GM12878 (cell line): ENCODE measurements around the gene KDF1. TPM values are rescaled to one million over a fixed set of nuclear protein-coding genes. Genes with fewer than 3 reads are reported as not detected.

Experiments used
- ATAC-seq: fragments of 200-7000 bp; cut with Tn5 transposase; 3 replicates; pipeline ENCODE4 v1.9.1; 2020; ENCODE audit warnings: mild to moderate bottlenecking, moderate library complexity
- BruUV-seq: library from RNA; stranded (reverse); fragments of 400-500 nt; replicated peaks from 2 replicates; lab custom pipeline; 2021; lab: Mats Ljungman, UMichigan
- CTCF ChIA-PET: fragments of 300-600 bp; sonication (Branson Sonifier 250); formaldehyde crosslinking; extraction: SDS; loops from one replicate; lab custom pipeline; 2021; ENCODE audit warnings: inconsistent platforms; lab: Yijun Ruan, JAX
- POLR2A ChIA-PET: fragments of 350-600 bp; formaldehyde crosslinking; extraction: SDS; loops from one replicate; lab custom pipeline; 2021; ENCODE audit warnings: inconsistent platforms; lab: Charles Lee
- RAD21 ChIA-PET: fragments of 300-600 bp; sonication (Branson Sonifier 250); formaldehyde crosslinking; loops from one replicate; lab custom pipeline; 2023; ENCODE audit warnings: antibody characterized with exemption; ENCODE audit not compliant: unreplicated experiment; lab: Charles Lee
- SMC1A ChIA-PET: fragments of 300-600 bp; sonication (Branson Sonifier 250); formaldehyde crosslinking; loops from one replicate; lab custom pipeline; 2023; ENCODE audit not compliant: unreplicated experiment, uncharacterized antibody; lab: Charles Lee
- DNase-seq: peaks from one replicate; pipeline ENCODE4 v3.0.0-alpha.2; 2011; ENCODE audit warnings: low read depth, low spot score
- FAIRE-seq: peaks from 3 replicates; lab custom pipeline; 2011; peaks lifted over from hg19 to GRCh38; lab: Jason Lieb, UNC
- H2AFZ ChIP-seq: 2 replicates; pipeline ENCODE4 v1.6.0; 2011; ENCODE audit warnings: low read depth, low read length, control low read depth; ENCODE audit not compliant: control insufficient read depth
- H3K27ac ChIP-seq: 2 replicates; pipeline ENCODE4 v1.5.1; 2011; ENCODE audit warnings: control low read depth; ENCODE audit not compliant: control insufficient read depth, insufficient read depth
- H3K27me3 ChIP-seq, 2 experiments: replicated peaks in 1 of 2; 2 replicates each; pipeline versions ENCODE4 v1.6.0 to v1.6.1; 2011; ENCODE audit warnings: low read length in 1 of 2; ENCODE audit not compliant: control insufficient read depth in 2 of 2, insufficient read depth in 2 of 2
- H3K36me3 ChIP-seq, 2 experiments: 2 replicates each; pipeline ENCODE4 v1.5.1; 2011; ENCODE audit warnings: low read length in 1 of 2; ENCODE audit not compliant: control insufficient read depth in 2 of 2, insufficient read depth in 2 of 2
- H3K4me1 ChIP-seq: 2 replicates; pipeline ENCODE4 v1.6.1; 2011; ENCODE audit warnings: mild to moderate bottlenecking, low read length, moderate library complexity, mixed read lengths; ENCODE audit not compliant: control insufficient read depth, insufficient read depth
- H3K4me2 ChIP-seq: 2 replicates; pipeline ENCODE4 v1.6.0; 2011; ENCODE audit warnings: control low read depth; ENCODE audit not compliant: control insufficient read depth, insufficient read depth
- H3K4me3 ChIP-seq: fragments of 200-600 bp; sonication (generic); 2 replicates; pipeline ENCODE4 v1.5.1; 2016
- H3K79me2 ChIP-seq: 2 replicates; pipeline ENCODE4 v1.6.0; 2011; ENCODE audit warnings: low read length; ENCODE audit not compliant: control insufficient read depth, insufficient read depth
- H3K9ac ChIP-seq: 2 replicates; pipeline ENCODE4 v1.8.0; 2011; ENCODE audit warnings: low read length, control low read depth, mixed read lengths; ENCODE audit not compliant: control insufficient read depth, insufficient read depth
- H3K9me3 ChIP-seq: replicated peaks from 3 replicates; pipeline ENCODE4 v1.5.1; 2011; ENCODE audit warnings: mild to moderate bottlenecking, low read length; ENCODE audit not compliant: control insufficient read depth, insufficient read depth
- H4K20me1 ChIP-seq: 2 replicates; pipeline ENCODE4 v1.6.0; 2011; ENCODE audit not compliant: control insufficient read depth, insufficient read depth
- CREM ChIP-seq: IDR thresholded peaks from 2 replicates; pipeline ENCODE4 v1.6.1; 2014; ENCODE audit warnings: antibody characterized with exemption, low read depth
- JUND ChIP-seq: IDR thresholded peaks from 2 replicates; pipeline ENCODE4 v1.6.1; 2012; ENCODE audit warnings: low read depth, mild to moderate bottlenecking, low read length, improper control_type of control experiment, moderate library complexity
- KDM1A ChIP-seq: fragments of 200-600 bp; sonication (generic); IDR thresholded peaks from 2 replicates; pipeline ENCODE4 v1.6.1; 2016; ENCODE audit warnings: borderline replicate concordance
- NFYB ChIP-seq: IDR thresholded peaks from 2 replicates; pipeline ENCODE4 v1.6.1; 2011; ENCODE audit warnings: low read depth, mild to moderate bottlenecking, low read length, improper control_type of control experiment, moderate library complexity; ENCODE audit not compliant: insufficient read depth
- RAD21 ChIP-seq: IDR thresholded peaks from 2 replicates; pipeline ENCODE4 v1.6.1; 2011; ENCODE audit warnings: mild to moderate bottlenecking, low read depth, low read length, moderate library complexity; ENCODE audit not compliant: insufficient read depth
- ZSCAN29 ChIP-seq: fragments of 450-650 bp; IDR thresholded peaks from 2 replicates; pipeline ENCODE4 v1.6.1; 2017; ENCODE audit warnings: mild to moderate bottlenecking, moderate library complexity
- WGBS: methylation state at CpG from one replicate; pipeline ENCODE4 v1.1.6; 2016; ENCODE audit warnings: low lambda C conversion rate; ENCODE audit not compliant: insufficient replicate concordance, insufficient coverage; ENCODE audit errors: missing lambda C conversion rate; 5-methylcytosine and 5-hydroxymethylcytosine counted together
- in situ Hi-C: fragments of 300-500 bp; cut with MboI; formaldehyde crosslinking; loops from 9 replicates; pipeline ENCODE4 v1.14.3; 2018; ENCODE audit warnings: mixed read lengths
- intact Hi-C: fragments of 100-400 bp; cut with micrococcal nuclease; formaldehyde crosslinking; loops from one replicate; pipeline ENCODE4 v1.14.2; 2022; ENCODE audit not compliant: unreplicated experiment
- polyA plus RNA-seq, 11 experiments: library from polyadenylated mRNA; depleted of rRNA in 4 of 11; unstranded in 6 of 11; stranded (reverse) in 5 of 11; fragments of >200 nt; fragmentation: Nextera tagmentation in 4 of 11; fragmentation: Illumina TruSeq in 1 of 11; extraction: Ambion mirVana in 4 of 11; extraction: Trizol in 1 of 11; gene quantifications; 1 replicate in 1 of 11; 2 replicates in 10 of 11; pipeline versions ENCODE4 v1.2.1 to v1.2.3, GENCODE V29; 2011 to 2016; ENCODE audit warnings: inconsistent platforms in 2 of 11, missing spikeins in 2 of 11, low read depth in 1 of 11
- total RNA-seq, 4 experiments: library from RNA; depleted of rRNA in 3 of 4; stranded (reverse); fragments of >200 nt in 3 of 4; fragmentation: Illumina TruSeq in 1 of 4; extraction: Trizol in 1 of 4; gene quantifications; 2 replicates each; pipeline versions ENCODE4 v1.2.1 to v1.2.3, GENCODE V29; 2013 to 2021
- TF ChIP-seq, protein P1 (sequence below): fragments of 450-650 bp; formaldehyde crosslinking; IDR thresholded peaks from 2 replicates; pipeline ENCODE4 v1.5.0; 2022; ENCODE audit warnings: mild to moderate bottlenecking, missing genetic modification characterization

KDF1 gene
- total and polyA plus RNA-seq, 10 of the 15 experiments (the other 5 are each of a cell fraction or from before 2014, with no cell fraction given): 0.03 to 0.13 (median 0.04) TPM; not detected in 7

DNA sequence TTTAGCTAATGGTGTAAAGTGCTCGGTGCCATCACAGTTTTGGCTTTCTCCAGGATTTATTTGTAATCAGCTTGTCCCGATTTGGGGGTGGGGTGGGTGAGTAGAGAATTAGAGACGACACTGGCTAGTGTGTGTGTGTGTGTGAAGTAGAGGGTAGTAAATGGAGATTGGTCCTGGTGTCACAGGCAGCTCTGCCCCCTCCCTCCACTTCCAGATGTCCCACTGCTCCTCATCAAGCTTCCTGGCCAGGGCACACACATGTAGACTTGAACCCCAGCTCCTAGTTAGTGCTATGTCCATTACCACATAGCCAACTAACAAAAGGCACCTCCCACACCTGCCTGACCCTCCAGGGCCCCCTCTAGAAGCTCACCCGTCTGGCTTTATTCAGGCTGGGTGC is 36.4 kb upstream of the KDF1 start:
- Histone ChIP-seq H3K36me3 (no peaks in the 10 kb centered on the region), H3K27ac (no peak overlapping the region), H3K9me3 (no peaks in the 10 kb centered on the region), H3K4me1 (peaks cover 5% of the 10 kb centered on the region), H3K9ac (no peak overlapping the region), H3K79me2 (no peaks in the 10 kb centered on the region), H2AFZ (no peak overlapping the region), H4K20me1 (no peaks in the 10 kb centered on the region; the same call in 1 of the 2 replicates), H3K4me3 (no peak overlapping the region), H3K27me3 (peaks cover 2 to 13% of the 10 kb centered on the region in 2 experiments), H3K4me2 (no peak overlapping the region)
- no peak for FAIRE-seq
- ChIA-PET RAD21 (interaction anchor here (1.0 to 4.0 kb wide), 4 partner anchors 10 to 101 kb away, joined by 4 to 57 read pairs (median 18); no protein-coding TSS in a partner anchor), SMC1A (interaction anchor here (0.9 to 3.7 kb wide), 6 partner anchors 7 to 101 kb away, joined by 3 to 43 read pairs (median 6); no protein-coding TSS in a partner anchor), CTCF (interaction anchor here (0.7 to 7.0 kb wide), 12 partner anchors 8 to 443 kb away, joined by 3 to 99 read pairs (median 12); no protein-coding TSS in a partner anchor), POLR2A (interaction anchor here (0.5 kb wide), 1 partner anchor 200 kb away, joined by 4 read pairs; no protein-coding TSS in a partner anchor)
- TF ChIP-seq RAD21: no peak
- no peak for TF ChIP-seq JUND
- no peak for TF ChIP-seq KDM1A
- no peak for TF ChIP-seq CREM
- TF ChIP-seq, protein P1, sequence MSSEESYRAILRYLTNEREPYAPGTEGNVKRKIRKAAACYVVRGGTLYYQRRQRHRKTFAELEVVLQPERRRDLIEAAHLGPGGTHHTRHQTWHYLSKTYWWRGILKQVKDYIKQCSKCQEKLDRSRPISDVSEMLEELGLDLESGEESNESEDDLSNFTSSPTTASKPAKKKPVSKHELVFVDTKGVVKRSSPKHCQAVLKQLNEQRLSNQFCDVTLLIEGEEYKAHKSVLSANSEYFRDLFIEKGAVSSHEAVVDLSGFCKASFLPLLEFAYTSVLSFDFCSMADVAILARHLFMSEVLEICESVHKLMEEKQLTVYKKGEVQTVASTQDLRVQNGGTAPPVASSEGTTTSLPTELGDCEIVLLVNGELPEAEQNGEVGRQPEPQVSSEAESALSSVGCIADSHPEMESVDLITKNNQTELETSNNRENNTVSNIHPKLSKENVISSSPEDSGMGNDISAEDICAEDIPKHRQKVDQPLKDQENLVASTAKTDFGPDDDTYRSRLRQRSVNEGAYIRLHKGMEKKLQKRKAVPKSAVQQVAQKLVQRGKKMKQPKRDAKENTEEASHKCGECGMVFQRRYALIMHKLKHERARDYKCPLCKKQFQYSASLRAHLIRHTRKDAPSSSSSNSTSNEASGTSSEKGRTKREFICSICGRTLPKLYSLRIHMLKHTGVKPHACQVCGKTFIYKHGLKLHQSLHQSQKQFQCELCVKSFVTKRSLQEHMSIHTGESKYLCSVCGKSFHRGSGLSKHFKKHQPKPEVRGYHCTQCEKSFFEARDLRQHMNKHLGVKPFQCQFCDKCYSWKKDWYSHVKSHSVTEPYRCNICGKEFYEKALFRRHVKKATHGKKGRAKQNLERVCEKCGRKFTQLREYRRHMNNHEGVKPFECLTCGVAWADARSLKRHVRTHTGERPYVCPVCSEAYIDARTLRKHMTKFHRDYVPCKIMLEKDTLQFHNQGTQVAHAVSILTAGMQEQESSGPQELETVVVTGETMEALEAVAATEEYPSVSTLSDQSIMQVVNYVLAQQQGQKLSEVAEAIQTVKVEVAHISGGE (CRISPR knock-in tag): no peak
- TF ChIP-seq NFYB: no peak
- no peak for TF ChIP-seq ZSCAN29
- no peak for ATAC-seq
- WGBS: 22% methylated on average over 4 of the region's 4 CpGs
- no peak for DNase-seq
- in situ Hi-C loops: no loop called here
- BruUV-seq: no TSS peak
- intact Hi-C loops: loop anchor here (1.0 to 5.0 kb wide), 3 partner anchors 31 to 101 kb away; no protein-coding TSS in a partner anchor
